Upper lobe of left lung (tissue), 6 donors: ENCODE results near the gene MCHR2. TPM values are rescaled to one million over a fixed set of nuclear protein-coding genes. Genes with fewer than 3 reads are reported as not detected.
A peak's percentile ranks its signal among the peaks of the same experiment; 100 is the strongest.

ENCODE experiments used
- ATAC-seq, 2 donors: fragments of 200-7000 bp; cut with Tn5 transposase; one replicate each; pipeline ENCODE4 v1.9.1; 2022; ENCODE audit warnings: mild to moderate bottlenecking in 2 of 2, moderate library complexity in 2 of 2; ENCODE audit not compliant: low FRiP score in 2 of 2
- DNase-seq, 2 donors: peaks; one replicate each; pipeline ENCODE4 v3.0.0-alpha.2; 2019 to 2020
- H3K27ac ChIP-seq, 4 donors: fragments of 200-600 bp; sonication (generic); one replicate each; pipeline ENCODE4 v1.5.1; 2016 to 2019
- H3K27me3 ChIP-seq, 4 donors: fragments of 200-600 bp; sonication (generic); one replicate each; pipeline ENCODE4 v1.5.1; 2017 to 2019
- H3K36me3 ChIP-seq, 4 donors: fragments of 200-600 bp; sonication (generic); one replicate each; pipeline ENCODE4 v1.5.1; 2016 to 2019
- H3K4me1 ChIP-seq, 4 donors: fragments of 200-600 bp; sonication (generic); one replicate each; pipeline ENCODE4 v1.5.1; 2018 to 2019
- H3K4me3 ChIP-seq, 4 donors: fragments of 200-600 bp; sonication (generic); one replicate each; pipeline ENCODE4 v1.5.1; 2017 to 2019; ENCODE audit warnings: mild to moderate bottlenecking in 2 of 4, moderate library complexity in 1 of 4
- H3K9me3 ChIP-seq, 4 donors: fragments of 200-600 bp; sonication (generic); one replicate each; pipeline ENCODE4 v1.5.1; 2018 to 2019
- CTCF ChIP-seq, 6 experiments: fragments of 450-650 bp in 4 of 6; fragments of 200-600 bp in 2 of 6; sonication (generic) in 2 of 6; IDR thresholded peaks; one replicate each; pipeline ENCODE4 v1.5.1; 2016 to 2019; ENCODE audit warnings: antibody characterized with exemption in 6 of 6
- EP300 ChIP-seq, 4 donors: sonication (generic); formaldehyde crosslinking; IDR thresholded peaks; one replicate each; pipeline ENCODE4 v1.5.1; 2017; ENCODE audit warnings: antibody characterized with exemption in 4 of 4, control low read depth in 2 of 4
- POLR2A ChIP-seq, 4 donors: fragments of 450-650 bp; IDR thresholded peaks; one replicate each; pipeline ENCODE4 v1.5.1; 2016 to 2017; ENCODE audit warnings: antibody characterized with exemption in 4 of 4, mild to moderate bottlenecking in 2 of 4
- POLR2AphosphoS5 ChIP-seq, 2 donors: sonication (generic); formaldehyde crosslinking; IDR thresholded peaks; one replicate each; pipeline ENCODE4 v1.5.1; 2017; ENCODE audit warnings: antibody characterized with exemption in 2 of 2
- WGBS, 2 donors: methylation state at CpG; one replicate each; pipeline ENCODE4 v1.1.5; 2017 to 2018; 5-methylcytosine and 5-hydroxymethylcytosine counted together
- total RNA-seq, 6 donors: library from RNA; depleted of rRNA in 4 of 6; stranded (reverse); fragments of >200 nt in 4 of 6; gene quantifications; one replicate each; pipeline versions ENCODE4 v1.1.0 to v1.2.1, GENCODE V29; 2016 to 2021
- donor health status: DM: no; HTN: no; CAD: no; lungs with moderate emphysema.
- donor health status: DM: no; HTN: yes; CAD: no; lungs with severe emphysema.

MCHR2 gene
- total RNA-seq, 6 donors from 2014 or later = not detected

GRCh38 chr6:99951016-99951805 is 42.8 kb downstream of the MCHR2 start:
- H3K4me3 ChIP-seq = no peak overlapping the region
- H3K27ac ChIP-seq = no peak overlapping the region
- no peaks in the 10 kb centered on the region for H3K27me3 ChIP-seq
- DNase-seq (no peak), ATAC-seq (peak in 1 of 2 donors; percentile 37)
- 72 to 75% methylated on average over 5 of the region's 5 CpGs for WGBS, 2 donors
- TF ChIP-seq EP300 (IDR thresholded peaks at IDR 0.05) = no peak
- no peaks in the 10 kb centered on the region for H3K4me1 ChIP-seq
- no peaks in the 10 kb centered on the region for H3K9me3 ChIP-seq
- no peaks in the 10 kb centered on the region for H3K36me3 ChIP-seq

GRCh38 chr6:99946005-99946404 is 48.0 kb downstream of the MCHR2 start:
- DNase-seq (no peak), ATAC-seq (no peak)
- no peaks in the 10 kb centered on the region for H3K9me3 ChIP-seq
- TF ChIP-seq EP300 (IDR thresholded peaks at IDR 0.05) = no peak
- no peak for TF ChIP-seq POLR2AphosphoS5 (IDR thresholded peaks at IDR 0.05)
- TF ChIP-seq POLR2A (IDR thresholded peaks at IDR 0.05) = no peak
- TF ChIP-seq CTCF (IDR thresholded peaks at IDR 0.05) = no peak
- H3K36me3 ChIP-seq = no peaks in the 10 kb centered on the region
- H3K27ac ChIP-seq = no peak overlapping the region
- H3K4me1 ChIP-seq = no peaks in the 10 kb centered on the region
- 68 to 77% methylated on average over 2 of the region's 2 CpGs for WGBS, 2 donors
- H3K4me3 ChIP-seq = no peak overlapping the region
- no peaks in the 10 kb centered on the region for H3K27me3 ChIP-seq

DNA sequence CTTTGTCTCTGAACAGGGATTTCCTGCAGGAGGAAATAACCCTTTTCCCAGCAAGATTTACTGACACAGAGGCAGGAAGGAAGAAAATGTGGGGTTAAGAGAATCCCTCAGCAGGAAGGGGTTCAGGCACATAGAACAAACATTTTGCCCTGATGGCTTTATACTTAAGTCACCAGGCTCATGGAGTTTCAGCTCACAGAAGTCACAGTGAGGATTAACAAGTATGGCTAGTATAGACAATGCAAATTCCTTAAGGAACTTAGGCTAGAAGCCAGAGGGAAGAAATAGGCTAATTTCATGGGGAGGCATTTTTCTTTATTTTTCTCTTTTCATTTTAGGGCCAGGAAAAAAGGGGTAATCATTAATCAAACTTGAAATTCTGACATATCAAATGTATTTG is 50.2 kb downstream of the MCHR2 start:
- H3K27me3 ChIP-seq = no peaks in the 10 kb centered on the region
- DNase-seq = no peak
- H3K4me3 ChIP-seq = no peak overlapping the region
- H3K9me3 ChIP-seq = no peaks in the 10 kb centered on the region
- H3K27ac ChIP-seq = no peak overlapping the region
- no peak for ATAC-seq
- no peaks in the 10 kb centered on the region for H3K4me1 ChIP-seq
- H3K36me3 ChIP-seq = no peaks in the 10 kb centered on the region
- no peak for TF ChIP-seq CTCF (IDR thresholded peaks at IDR 0.05)
- no peak for TF ChIP-seq POLR2AphosphoS5 (IDR thresholded peaks at IDR 0.05)
- no peak for TF ChIP-seq POLR2A (IDR thresholded peaks at IDR 0.05)
- no peak for TF ChIP-seq EP300 (IDR thresholded peaks at IDR 0.05)

GRCh38 chr6:99940582-99940981 is 53.4 kb downstream of the MCHR2 start:
- Histone ChIP-seq H3K9me3 (no peaks in the 10 kb centered on the region), H3K4me1 (no peaks in the 10 kb centered on the region), H3K27ac (no peak overlapping the region), H3K4me3 (no peak overlapping the region), H3K36me3 (no peaks in the 10 kb centered on the region), H3K27me3 (no peaks in the 10 kb centered on the region)
- DNase-seq (no peak), ATAC-seq (no peak)
- TF ChIP-seq CTCF (IDR thresholded peaks at IDR 0.05) (no peak), EP300 (IDR thresholded peaks at IDR 0.05) (no peak), POLR2AphosphoS5 (IDR thresholded peaks at IDR 0.05) (no peak), POLR2A (IDR thresholded peaks at IDR 0.05) (no peak)
- 50 to 68% methylated on average over 2 of the region's 2 CpGs for WGBS, 2 donors

DNA sequence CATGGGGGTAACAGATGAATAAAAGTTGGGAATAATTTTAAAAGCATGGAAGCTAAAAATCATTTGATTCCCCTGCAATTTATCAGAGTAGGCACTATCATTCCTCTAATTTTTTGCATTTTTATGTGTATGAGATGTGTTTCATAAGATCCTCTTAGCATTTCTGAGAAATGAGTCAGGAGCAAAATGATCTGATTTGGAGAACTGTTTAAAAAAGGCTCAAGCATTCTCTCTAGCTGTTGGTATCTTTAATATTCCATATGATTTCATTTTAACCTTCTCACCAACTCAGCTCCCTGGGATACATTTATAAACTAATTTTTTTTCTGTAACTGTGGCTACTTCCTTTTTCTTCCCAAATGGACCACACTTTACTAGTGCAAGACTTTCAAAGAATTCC is 60.9 kb downstream of the MCHR2 start:
- no peak overlapping the region for H3K4me3 ChIP-seq
- no peak for DNase-seq
- no peaks in the 10 kb centered on the region for H3K4me1 ChIP-seq
- no peaks in the 10 kb centered on the region for H3K36me3 ChIP-seq
- H3K27ac ChIP-seq = no peak overlapping the region
- no peak for ATAC-seq
- H3K9me3 ChIP-seq = no peaks in the 10 kb centered on the region
- no peaks in the 10 kb centered on the region for H3K27me3 ChIP-seq
- no peak for TF ChIP-seq EP300 (IDR thresholded peaks at IDR 0.05)
- TF ChIP-seq POLR2A (IDR thresholded peaks at IDR 0.05) = no peak
- no peak for TF ChIP-seq CTCF (IDR thresholded peaks at IDR 0.05)
- TF ChIP-seq POLR2AphosphoS5 (IDR thresholded peaks at IDR 0.05) = no peak
